ENCODE data around the gene PMM1. TPM values are rescaled to one million over a fixed set of nuclear protein-coding genes. Genes with fewer than 3 reads are reported as not detected.
"Not testable (repeated sequence)": the region's sequence is repeated elsewhere in the genome, so short reads cannot be mapped to it uniquely, and the experiment has no call there.

PMM1 gene
- polyA plus RNA-seq, 2 of the 4 experiments (the other 2 are of a cell fraction) = 23.5 to 28.7 TPM

- no peak for TF ChIP-seq ELK1 (IDR thresholded peaks at IDR 0.05; ENCODE audit: low read depth, low read length)
- TF ChIP-seq BHLHE40 (IDR thresholded peaks at IDR 0.05; ENCODE audit: low read depth, low read length) = no peak
- no peak for TF ChIP-seq EP300 (IDR thresholded peaks at IDR 0.05)
- no peak for TF ChIP-seq HOXB5 (CRISPR knock-in tag; IDR thresholded peaks at IDR 0.05)
Observed at GRCh38 chr22:41596776-41597634, 7.4 kb upstream of the PMM1 start (continued).

DNA sequence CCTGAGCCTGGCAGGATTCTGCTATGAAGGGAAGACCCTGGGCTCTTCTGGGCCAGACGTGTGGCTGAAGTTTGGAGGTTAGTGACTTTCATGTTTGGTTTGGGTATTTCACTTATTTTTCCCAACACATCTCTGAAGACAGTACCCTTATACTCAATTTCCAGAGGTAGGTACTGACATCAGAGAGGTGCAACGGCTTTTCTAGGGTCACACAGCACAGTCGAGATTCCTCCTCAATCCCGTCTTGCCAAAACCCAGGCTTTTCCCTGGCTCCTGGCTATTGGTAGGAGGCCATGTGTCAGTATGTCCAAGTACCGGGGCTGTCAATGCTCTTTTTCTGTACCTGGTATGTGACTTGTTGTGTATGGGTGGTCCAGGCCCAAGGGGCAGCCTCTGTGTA, 6.1 kb upstream of the PMM1 start:
- 92% methylated on average over 5 of the region's 5 CpGs for WGBS (ENCODE audit: missing lambda C conversion rate)
- peaks cover 18% of the 10 kb centered on the region for H3K4me1 ChIP-seq
- H3K4me3 ChIP-seq = no peak overlapping the region
- FAIRE-seq = no peak
- no peaks in the 10 kb centered on the region for H3K9me3 ChIP-seq
- no peak for TF ChIP-seq CEBPB (IDR thresholded peaks at IDR 0.05)
- no peak for TF ChIP-seq CHD2 (IDR thresholded peaks at IDR 0.05; ENCODE audit: low read length, partially characterized antibody)
- TF ChIP-seq, protein P1, sequence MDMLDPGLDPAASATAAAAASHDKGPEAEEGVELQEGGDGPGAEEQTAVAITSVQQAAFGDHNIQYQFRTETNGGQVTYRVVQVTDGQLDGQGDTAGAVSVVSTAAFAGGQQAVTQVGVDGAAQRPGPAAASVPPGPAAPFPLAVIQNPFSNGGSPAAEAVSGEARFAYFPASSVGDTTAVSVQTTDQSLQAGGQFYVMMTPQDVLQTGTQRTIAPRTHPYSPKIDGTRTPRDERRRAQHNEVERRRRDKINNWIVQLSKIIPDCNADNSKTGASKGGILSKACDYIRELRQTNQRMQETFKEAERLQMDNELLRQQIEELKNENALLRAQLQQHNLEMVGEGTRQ (IDR thresholded peaks at IDR 0.05) = no peak
- no peak for TF ChIP-seq ZSCAN20 (CRISPR knock-in tag; IDR thresholded peaks at IDR 0.05)
- no peak for TF ChIP-seq ESRRA (IDR thresholded peaks at IDR 0.05; ENCODE audit: borderline replicate concordance, low read length)
- no peak for TF ChIP-seq POLR2A (IDR thresholded peaks at IDR 0.05; ENCODE audit: low read length)
- no peak for TF ChIP-seq ZC3H11A (IDR thresholded peaks at IDR 0.05)
- no peak for TF ChIP-seq JUN (IDR thresholded peaks at IDR 0.05)
- TF ChIP-seq MAZ (IDR thresholded peaks at IDR 0.05; ENCODE audit: borderline replicate concordance, low read depth, low read length) = no peak
- TF ChIP-seq PBX3 (IDR thresholded peaks at IDR 0.05) = no peak
- TF ChIP-seq EHMT2 (IDR thresholded peaks at IDR 0.05; ENCODE audit: low read depth) = no peak
- no peak for ATAC-seq
- ChIA-PET POLR2A (no interaction called here), CTCF (no interaction called here)
- no peak overlapping the region for H3K27ac ChIP-seq
- no peak overlapping the region for H3K4me2 ChIP-seq
- DNase-seq (ENCODE audit: low read depth in 1 of 2, low spot score in 1 of 2) = no peak

DNA sequence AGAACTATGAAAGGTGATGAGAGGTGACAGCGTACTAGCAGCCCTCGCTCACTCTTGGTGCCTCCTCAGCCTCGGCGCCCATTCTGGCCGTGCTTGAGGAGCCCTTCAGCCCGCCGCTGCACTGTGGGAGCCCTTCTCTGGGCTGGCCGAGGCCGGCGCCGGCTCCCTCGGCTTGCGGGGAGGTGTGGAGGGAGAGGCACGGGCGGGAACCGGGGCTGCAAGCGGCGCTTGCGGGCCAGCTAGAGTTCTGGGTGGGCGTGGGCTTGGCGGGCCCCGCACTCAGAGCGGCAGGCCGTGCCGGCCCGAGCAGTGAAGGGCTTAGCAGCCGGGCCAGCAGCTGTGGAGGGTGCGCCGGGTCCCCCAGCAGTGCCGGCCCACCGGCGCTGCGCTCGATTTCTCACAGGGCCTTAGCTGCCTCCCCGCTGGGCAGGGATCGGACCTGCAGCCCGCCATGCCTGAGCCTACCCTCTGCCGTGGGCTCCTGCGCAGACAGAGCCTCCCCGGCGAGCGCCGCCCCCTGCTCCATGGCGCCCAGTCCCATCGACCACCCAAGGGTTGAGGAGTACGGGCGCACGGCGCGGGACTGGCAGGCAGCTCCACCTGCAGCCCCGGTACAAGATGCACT, 3.8 kb upstream of the PMM1 start:
- CTCF ChIA-PET = interaction anchor here (1.0 to 3.2 kb wide), 3 partner anchors 12 to 40 kb away, joined by 3 to 12 read pairs (median 4); no protein-coding TSS in a partner anchor
- not testable (repeated sequence) for DNase-seq (ENCODE audit: low read depth in 1 of 2, low spot score in 1 of 2); H3K27ac ChIP-seq; H3K9me3 ChIP-seq; FAIRE-seq; H3K4me3 ChIP-seq; H3K4me2 ChIP-seq; ATAC-seq
- WGBS (ENCODE audit: missing lambda C conversion rate) = 95% methylated on average over 16 of the region's 51 CpGs
- POLR2A ChIA-PET = interaction anchor here (1.1 kb wide), 1 partner anchor 28 kb away, joined by 3 read pairs; the partner anchor contains the start of genes DESI1 and XRCC6
- peaks cover 21% of the 10 kb centered on the region for H3K4me1 ChIP-seq

DNA sequence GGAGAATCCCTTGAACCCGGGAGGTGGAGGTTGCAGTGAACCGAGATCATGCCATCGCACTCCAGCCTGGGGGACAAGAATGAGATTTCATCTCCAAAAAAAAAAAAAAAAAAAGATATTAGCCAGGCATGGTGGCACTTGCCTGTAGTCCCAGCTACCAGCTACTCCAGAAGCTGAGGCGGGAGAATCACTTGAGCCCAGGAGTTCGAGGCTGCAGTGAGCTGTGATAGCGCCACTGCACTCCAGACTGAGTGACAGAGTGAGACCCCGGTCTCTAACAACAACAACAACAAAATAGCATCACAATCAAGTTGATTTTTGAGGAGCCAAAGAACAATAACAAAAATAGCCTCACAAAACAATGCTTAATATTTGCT, 2.3 kb downstream of the PMM1 start:
- peaks cover 21% of the 10 kb centered on the region for H3K4me1 ChIP-seq
- ChIA-PET CTCF (interaction anchor here (0.7 to 2.0 kb wide), 2 partner anchors 10 to 25 kb away, joined by 3 to 5 read pairs; no protein-coding TSS in a partner anchor), POLR2A (no interaction called here)
- no peak for DNase-seq (ENCODE audit: low read depth in 1 of 2, low spot score in 1 of 2)
- no peaks in the 10 kb centered on the region for H3K9me3 ChIP-seq
- no peak for TF ChIP-seq CEBPB (IDR thresholded peaks at IDR 0.05)
- TF ChIP-seq MAFK (IDR thresholded peaks at IDR 0.05; ENCODE audit: partially characterized antibody) = no peak
- TF ChIP-seq RARB (CRISPR knock-in tag; IDR thresholded peaks at IDR 0.05) = no peak
- TF ChIP-seq E2F6 (IDR thresholded peaks at IDR 0.05; ENCODE audit: borderline replicate concordance, low read depth) = no peak
- TF ChIP-seq CHD4 (IDR thresholded peaks at IDR 0.05; ENCODE audit: borderline replicate concordance) = no peak
- TF ChIP-seq EHF (CRISPR knock-in tag; IDR thresholded peaks at IDR 0.05) = no peak
- TF ChIP-seq, protein P2, sequence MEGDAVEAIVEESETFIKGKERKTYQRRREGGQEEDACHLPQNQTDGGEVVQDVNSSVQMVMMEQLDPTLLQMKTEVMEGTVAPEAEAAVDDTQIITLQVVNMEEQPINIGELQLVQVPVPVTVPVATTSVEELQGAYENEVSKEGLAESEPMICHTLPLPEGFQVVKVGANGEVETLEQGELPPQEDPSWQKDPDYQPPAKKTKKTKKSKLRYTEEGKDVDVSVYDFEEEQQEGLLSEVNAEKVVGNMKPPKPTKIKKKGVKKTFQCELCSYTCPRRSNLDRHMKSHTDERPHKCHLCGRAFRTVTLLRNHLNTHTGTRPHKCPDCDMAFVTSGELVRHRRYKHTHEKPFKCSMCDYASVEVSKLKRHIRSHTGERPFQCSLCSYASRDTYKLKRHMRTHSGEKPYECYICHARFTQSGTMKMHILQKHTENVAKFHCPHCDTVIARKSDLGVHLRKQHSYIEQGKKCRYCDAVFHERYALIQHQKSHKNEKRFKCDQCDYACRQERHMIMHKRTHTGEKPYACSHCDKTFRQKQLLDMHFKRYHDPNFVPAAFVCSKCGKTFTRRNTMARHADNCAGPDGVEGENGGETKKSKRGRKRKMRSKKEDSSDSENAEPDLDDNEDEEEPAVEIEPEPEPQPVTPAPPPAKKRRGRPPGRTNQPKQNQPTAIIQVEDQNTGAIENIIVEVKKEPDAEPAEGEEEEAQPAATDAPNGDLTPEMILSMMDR (IDR thresholded peaks at IDR 0.05) = no peak
- no peak for TF ChIP-seq NPAS2 (CRISPR knock-in tag; IDR thresholded peaks at IDR 0.05; ENCODE audit: borderline replicate concordance)
- peak overlapping the region; percentile 93 for H3K4me2 ChIP-seq
- FAIRE-seq = no peak
- H3K27ac ChIP-seq = peak overlapping the region; percentile 56 to 97; a peak in 4 of 6 replicates
- no peak overlapping the region for H3K4me3 ChIP-seq
- WGBS (ENCODE audit: missing lambda C conversion rate) = 68% methylated on average over 7 of the region's 7 CpGs
- ATAC-seq = no peak
